Thyroid gland (tissue), 4 donors: ENCODE measurements around the gene RBBP9. TPM values are rescaled to one million over a fixed set of nuclear protein-coding genes. Genes with fewer than 3 reads are reported as not detected.

Experiments
- DNase-seq, 2 donors: peaks; one replicate each; pipeline ENCODE4 v3.0.0-alpha.2; 2019
- H3K27ac ChIP-seq, 3 donors: fragments of 200-600 bp; sonication (generic); 1 replicate in 2 of 3; 2 replicates in 1 of 3; pipeline ENCODE4 v1.5.1; 2016 to 2019; ENCODE audit warnings: mild to moderate bottlenecking in 1 of 3, moderate library complexity in 1 of 3
- H3K27me3 ChIP-seq: fragments of 200-600 bp; sonication (generic); one replicate; pipeline ENCODE4 v1.5.1; 2019
- H3K36me3 ChIP-seq, 2 donors: fragments of 200-600 bp; sonication (generic); one replicate each; pipeline ENCODE4 v1.5.1; 2016 to 2019
- H3K4me1 ChIP-seq, 2 donors: fragments of 200-600 bp; sonication (generic); one replicate each; pipeline ENCODE4 v1.5.1; 2017 to 2019
- H3K4me3 ChIP-seq, 3 donors: fragments of 200-600 bp; sonication (generic); replicated peaks in 1 of 3; 1 replicate in 2 of 3; 2 replicates in 1 of 3; pipeline ENCODE4 v1.5.1; 2016; ENCODE audit warnings: mild to moderate bottlenecking in 1 of 3
- H3K9me3 ChIP-seq: fragments of 200-600 bp; sonication (generic); one replicate; pipeline ENCODE4 v1.5.1; 2017
- POLR2A ChIP-seq, 2 donors: fragments of 450-650 bp; IDR thresholded peaks; one replicate each; pipeline ENCODE4 v1.6.1; 2017; ENCODE audit warnings: antibody characterized with exemption in 2 of 2, mild to moderate bottlenecking in 2 of 2, moderate library complexity in 1 of 2
- WGBS, 2 donors: methylation state at CpG; one replicate each; pipeline ENCODE4 v1.1.5; 2017; 5-methylcytosine and 5-hydroxymethylcytosine counted together
- intact Hi-C: fragments of 100-400 bp; cut with DNase I; formaldehyde crosslinking; loops from one replicate; pipeline ENCODE4 v1.15.1; 2023
- total RNA-seq, 4 donors: library from RNA; depleted of rRNA; stranded (reverse); fragments of >200 nt; gene quantifications; one replicate each; pipeline ENCODE4 v1.2.3, GENCODE V29; 2016
- TF ChIP-seq, protein P1 (sequence below), 6 experiments: fragments of 200-600 bp in 3 of 6; fragments of 450-650 bp in 3 of 6; sonication (generic) in 3 of 6; IDR thresholded peaks; one replicate each; pipeline ENCODE4 v1.5.1; 2016 to 2019; ENCODE audit warnings: antibody characterized with exemption in 6 of 6, mild to moderate bottlenecking in 2 of 6, inconsistent platforms in 1 of 6, moderate library complexity in 1 of 6

The RBBP9 gene
- total RNA-seq, 4 donors from 2014 or later: 51.5 to 106 (median 66.3) TPM

DNA sequence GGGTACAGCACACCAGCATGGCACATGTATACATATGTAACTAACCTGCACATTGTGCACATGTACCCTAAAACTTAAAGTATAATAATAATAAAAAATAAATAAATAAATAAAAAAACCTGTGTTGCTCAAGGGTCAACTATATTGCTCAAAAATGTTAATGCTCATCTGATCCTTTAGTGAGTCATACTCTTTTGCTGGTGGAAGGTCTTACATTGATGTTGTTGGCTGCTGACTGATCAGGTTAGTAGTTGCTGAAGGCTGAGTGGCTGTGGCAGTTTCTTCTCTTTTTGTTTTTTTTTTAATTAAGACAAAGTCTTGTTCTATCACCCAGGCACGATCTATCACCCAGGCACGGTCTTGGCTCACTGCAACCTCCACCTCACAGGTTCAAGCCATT, 40.6 kb upstream of the RBBP9 start:
- DNase-seq: no peak
- TF ChIP-seq, protein P1, sequence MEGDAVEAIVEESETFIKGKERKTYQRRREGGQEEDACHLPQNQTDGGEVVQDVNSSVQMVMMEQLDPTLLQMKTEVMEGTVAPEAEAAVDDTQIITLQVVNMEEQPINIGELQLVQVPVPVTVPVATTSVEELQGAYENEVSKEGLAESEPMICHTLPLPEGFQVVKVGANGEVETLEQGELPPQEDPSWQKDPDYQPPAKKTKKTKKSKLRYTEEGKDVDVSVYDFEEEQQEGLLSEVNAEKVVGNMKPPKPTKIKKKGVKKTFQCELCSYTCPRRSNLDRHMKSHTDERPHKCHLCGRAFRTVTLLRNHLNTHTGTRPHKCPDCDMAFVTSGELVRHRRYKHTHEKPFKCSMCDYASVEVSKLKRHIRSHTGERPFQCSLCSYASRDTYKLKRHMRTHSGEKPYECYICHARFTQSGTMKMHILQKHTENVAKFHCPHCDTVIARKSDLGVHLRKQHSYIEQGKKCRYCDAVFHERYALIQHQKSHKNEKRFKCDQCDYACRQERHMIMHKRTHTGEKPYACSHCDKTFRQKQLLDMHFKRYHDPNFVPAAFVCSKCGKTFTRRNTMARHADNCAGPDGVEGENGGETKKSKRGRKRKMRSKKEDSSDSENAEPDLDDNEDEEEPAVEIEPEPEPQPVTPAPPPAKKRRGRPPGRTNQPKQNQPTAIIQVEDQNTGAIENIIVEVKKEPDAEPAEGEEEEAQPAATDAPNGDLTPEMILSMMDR (IDR thresholded peaks at IDR 0.05): no peak
- TF ChIP-seq POLR2A (IDR thresholded peaks at IDR 0.05): no peak
- Histone ChIP-seq H3K36me3 (peaks cover 16 to 34% of the 10 kb centered on the region in 2 donors), H3K27me3 (no peaks in the 10 kb centered on the region), H3K27ac (no peak overlapping the region), H3K4me3 (no peak overlapping the region), H3K9me3 (no peaks in the 10 kb centered on the region), H3K4me1 (no peaks in the 10 kb centered on the region)
- intact Hi-C loops: no loop called here
- WGBS, 2 donors: 95 to 100% methylated on average over 2 of the region's 2 CpGs

DNA sequence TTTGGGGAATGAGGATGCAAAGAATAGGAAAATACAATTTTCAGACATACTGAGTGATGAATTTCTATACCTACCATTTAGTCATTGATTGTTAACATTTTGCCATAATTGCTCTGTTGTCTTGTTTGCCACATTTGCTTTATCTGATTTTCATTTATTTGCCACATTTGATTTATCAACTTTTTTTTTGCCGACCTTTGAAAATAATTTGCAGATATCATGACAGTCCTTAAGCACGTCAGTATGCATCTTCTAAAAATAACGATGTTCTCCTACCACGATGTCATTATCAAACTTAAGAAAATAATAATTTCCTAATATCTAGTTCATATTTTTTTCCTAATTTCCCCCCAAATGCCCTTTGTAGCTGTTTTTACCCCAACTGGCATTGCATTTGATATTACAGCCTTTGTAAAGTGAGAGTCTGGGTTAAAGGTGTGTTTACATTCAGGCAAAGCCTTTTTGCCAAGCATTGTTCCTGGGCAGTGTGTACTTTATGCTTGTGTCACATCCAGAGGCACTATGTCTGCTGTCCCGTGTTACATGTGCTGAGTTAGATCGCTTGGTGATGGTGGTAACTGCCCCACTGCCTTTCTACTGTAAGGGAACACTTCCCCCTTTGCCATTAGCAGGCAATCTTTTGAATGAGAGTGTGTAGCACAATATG, 37.1 kb upstream of the RBBP9 start:
- WGBS, 2 donors: 89 to 97% methylated on average over 6 of the region's 6 CpGs
- Histone ChIP-seq H3K4me3 (no peak overlapping the region), H3K9me3 (no peaks in the 10 kb centered on the region), H3K27ac (no peak overlapping the region), H3K36me3 (peaks cover 47 to 64% of the 10 kb centered on the region in 2 donors), H3K4me1 (no peaks in the 10 kb centered on the region), H3K27me3 (no peaks in the 10 kb centered on the region)
- TF ChIP-seq POLR2A (IDR thresholded peaks at IDR 0.05): no peak
- TF ChIP-seq, protein P1 (IDR thresholded peaks at IDR 0.05): no peak
- no peak for DNase-seq
- intact Hi-C loops: no loop called here

DNA sequence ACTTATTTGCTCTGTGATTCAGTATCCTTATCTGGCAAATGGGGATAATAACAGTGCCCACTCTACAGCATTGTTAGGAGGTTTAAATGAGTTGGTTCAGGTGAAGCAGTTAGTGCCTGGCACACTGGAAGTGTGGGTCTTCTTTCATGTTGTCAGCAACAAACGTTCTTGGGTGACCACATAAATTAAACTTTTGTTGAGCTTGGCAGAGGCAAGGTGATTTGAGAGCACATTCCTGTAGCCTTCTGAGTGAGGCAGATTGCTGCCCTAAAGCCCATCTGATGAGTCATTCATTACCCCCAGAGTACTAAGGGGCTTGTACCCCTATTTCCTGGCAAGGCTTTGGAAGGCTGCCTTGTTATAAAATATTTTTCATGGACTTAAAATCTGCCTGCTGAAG, 36.5 kb upstream of the RBBP9 start:
- H3K27me3 ChIP-seq: no peaks in the 10 kb centered on the region
- H3K4me3 ChIP-seq: no peak overlapping the region
- TF ChIP-seq, protein P1 (IDR thresholded peaks at IDR 0.05): no peak
- TF ChIP-seq POLR2A (IDR thresholded peaks at IDR 0.05): no peak
- H3K36me3 ChIP-seq: peaks cover 47 to 70% of the 10 kb centered on the region in 2 donors
- 57 to 76% methylated on average over 1 of the region's 1 CpG for WGBS, 2 donors
- H3K27ac ChIP-seq: no peak overlapping the region
- intact Hi-C loops: no loop called here
- H3K4me1 ChIP-seq: no peaks in the 10 kb centered on the region
- DNase-seq: no peak
- H3K9me3 ChIP-seq: no peaks in the 10 kb centered on the region

GRCh38 chr20:18532626-18533025, 35.6 kb upstream of the RBBP9 start:
- WGBS, 2 donors: 92 to 98% methylated on average over 6 of the region's 6 CpGs

GRCh38 chr20:18529041-18529440, 32.0 kb upstream of the RBBP9 start:
- Histone ChIP-seq H3K36me3 (peaks cover 81 to 95% of the 10 kb centered on the region in 2 donors), H3K4me3 (no peak overlapping the region), H3K9me3 (no peaks in the 10 kb centered on the region), H3K27me3 (no peaks in the 10 kb centered on the region), H3K27ac (no peak overlapping the region), H3K4me1 (no peaks in the 10 kb centered on the region)
- no peak for DNase-seq
- TF ChIP-seq, protein P1 (IDR thresholded peaks at IDR 0.05): no peak
- TF ChIP-seq POLR2A (IDR thresholded peaks at IDR 0.05): no peak
- intact Hi-C loops: no loop called here

More at GRCh38 chr20:18532626-18533025, 35.6 kb upstream of the RBBP9 start:
- Histone ChIP-seq H3K4me1 (no peaks in the 10 kb centered on the region), H3K4me3 (no peak overlapping the region), H3K9me3 (no peaks in the 10 kb centered on the region), H3K27me3 (no peaks in the 10 kb centered on the region), H3K27ac (no peak overlapping the region), H3K36me3 (peaks cover 50 to 79% of the 10 kb centered on the region in 2 donors)
- DNase-seq: no peak
- intact Hi-C loops: no loop called here
- no peak for TF ChIP-seq POLR2A (IDR thresholded peaks at IDR 0.05)
- TF ChIP-seq, protein P1 (IDR thresholded peaks at IDR 0.05): no peak
